NCI-H2196 (cell line): ENCODE measurements around the gene KIF13A.
"Not testable (repeated sequence)": the region's sequence is repeated elsewhere in the genome, so short reads cannot be mapped to it uniquely, and the experiment has no call there.

Experiments used
- DNase-seq: peaks from one replicate; lab custom pipeline; 2025; ENCODE audit not compliant: unreplicated experiment; lab: John Stamatoyannopoulos, UW

KIF13A gene

DNA sequence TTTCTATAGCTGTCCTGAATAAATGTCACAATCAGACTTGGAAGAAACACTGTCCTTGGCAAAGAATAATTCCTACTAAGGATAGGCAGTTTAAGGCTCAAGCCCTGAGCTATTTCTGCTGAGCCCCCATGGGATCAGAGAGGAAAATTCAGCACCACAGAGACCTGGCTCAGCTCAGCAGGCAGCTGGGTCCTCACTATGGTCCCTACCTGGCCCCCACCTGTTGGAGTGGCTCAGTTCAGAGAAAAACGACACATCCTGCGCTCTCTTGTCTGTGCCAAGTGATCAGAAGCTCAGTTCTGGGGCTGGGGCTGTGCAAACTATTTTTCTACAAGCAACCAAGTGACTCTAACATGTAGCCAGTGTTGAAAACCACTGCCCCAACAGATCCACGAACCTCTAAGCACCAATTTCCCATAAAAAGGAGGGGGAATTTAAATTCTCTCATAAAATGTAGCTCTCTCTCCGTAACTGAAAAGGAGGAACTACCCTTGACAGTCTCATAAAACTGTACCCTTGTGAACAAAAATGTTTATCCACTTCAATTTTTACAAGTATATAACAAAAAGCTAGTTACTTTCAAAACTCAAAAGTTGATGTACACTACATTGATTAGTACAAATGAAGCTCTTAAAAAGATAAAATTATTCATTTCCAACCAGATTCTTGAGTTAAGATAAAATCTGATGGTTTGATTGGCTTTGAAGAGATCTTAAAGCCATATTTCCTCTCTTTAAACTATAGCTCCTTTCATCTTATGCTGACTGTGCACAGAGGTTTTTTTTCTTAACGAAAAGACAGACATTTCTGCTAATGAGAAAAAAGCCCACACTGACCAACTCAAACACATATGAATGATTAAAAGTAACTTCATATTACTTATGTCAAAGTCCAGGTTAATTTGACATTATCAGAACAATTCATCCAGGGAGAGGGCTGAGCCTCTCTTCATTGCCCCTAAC, 52.0 kb downstream of the KIF13A start:
- DNase-seq: no peak

DNA sequence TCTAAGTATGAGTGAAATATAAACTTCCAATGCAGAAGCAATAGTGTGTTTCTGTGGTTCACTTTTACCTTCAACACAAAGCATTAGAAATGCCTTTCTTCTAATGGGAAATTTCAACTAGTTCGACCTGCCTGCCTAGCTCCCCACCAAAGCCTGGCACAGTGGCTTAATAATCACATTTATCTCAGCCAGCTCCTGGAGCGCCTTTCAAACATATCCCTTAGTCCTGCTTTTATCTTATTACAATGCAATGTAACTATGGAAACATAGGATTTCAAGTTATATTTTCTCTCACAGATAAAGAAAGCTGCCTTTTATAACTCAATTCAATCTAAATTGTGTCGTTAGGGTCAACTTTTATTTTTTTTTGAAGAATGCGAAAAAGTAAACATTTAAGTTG, 53.7 kb downstream of the KIF13A start:
- DNase-seq: no peak

DNA sequence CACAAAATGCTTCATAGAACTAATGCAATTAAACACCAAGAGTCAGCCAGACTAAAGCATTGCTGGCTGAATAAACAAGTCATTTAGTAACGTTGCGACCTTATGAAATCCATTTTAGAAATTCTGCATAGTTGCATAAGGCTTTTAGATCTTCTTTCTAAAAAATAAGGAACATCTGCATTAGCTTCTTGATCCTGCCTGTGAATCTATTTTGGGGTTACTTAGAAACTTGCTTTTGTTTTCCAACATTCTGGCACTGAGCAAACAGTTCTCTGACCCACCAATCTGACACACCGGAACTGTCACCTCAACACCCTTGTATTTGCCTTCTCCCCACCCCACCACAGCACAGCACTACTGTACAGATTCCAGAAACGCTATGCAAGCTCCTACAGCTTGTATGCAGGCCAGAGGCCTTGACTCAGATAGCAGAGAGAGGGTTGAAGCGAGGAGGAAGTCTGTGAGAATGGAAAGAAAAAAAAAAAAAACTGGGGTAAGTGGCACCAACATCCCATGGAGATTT, 55.0 kb downstream of the KIF13A start:
- no peak for DNase-seq

DNA sequence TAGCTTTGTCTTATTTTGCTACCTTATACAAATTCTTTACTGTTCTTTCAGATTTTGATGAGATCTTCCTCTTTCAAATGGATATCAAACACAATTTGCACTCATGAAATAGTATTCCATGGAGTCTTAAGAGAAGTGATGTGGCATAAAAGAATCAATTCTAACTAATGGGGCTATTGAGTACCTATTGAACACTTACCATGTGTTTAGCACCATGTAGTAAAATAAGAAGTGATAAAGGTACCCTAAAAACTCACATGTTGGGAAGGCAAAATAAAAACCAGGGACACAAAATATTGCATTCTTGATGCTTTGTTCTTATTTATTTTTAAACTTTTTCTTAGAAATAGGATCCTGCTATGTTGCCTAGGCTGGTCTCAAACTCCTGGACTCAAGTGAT, 56.2 kb downstream of the KIF13A start:
- no peak for DNase-seq

DNA sequence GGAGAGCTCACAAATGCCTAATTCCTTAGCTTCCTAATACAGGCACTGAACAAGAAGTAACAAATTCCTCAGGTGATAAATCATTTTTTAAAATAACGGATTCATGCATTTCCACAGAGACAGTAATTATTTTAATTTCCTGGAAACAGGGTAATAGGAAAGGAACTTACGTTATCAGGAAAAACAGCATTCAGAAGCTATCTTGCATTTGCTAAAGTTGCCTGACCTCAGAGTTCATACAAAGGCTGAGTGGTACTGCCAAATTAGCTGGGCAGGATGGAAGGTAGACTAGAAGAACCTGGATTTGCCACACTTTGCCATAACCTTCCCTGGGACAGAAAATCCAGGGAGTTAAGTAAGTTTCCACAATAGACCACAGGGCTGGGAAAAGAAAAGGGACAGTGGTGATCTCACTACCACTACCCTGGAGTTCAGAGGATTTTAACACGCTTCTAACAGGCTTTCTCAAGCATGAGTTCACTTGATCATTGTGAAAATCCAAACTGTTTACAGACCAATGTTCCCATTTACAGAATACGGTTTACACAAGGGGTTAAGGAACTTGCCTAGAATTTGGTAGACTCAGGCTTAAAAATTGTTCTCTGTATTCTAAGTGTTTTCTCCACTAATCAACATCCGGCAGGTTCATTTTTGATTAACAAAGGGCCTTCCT, 57.0 kb downstream of the KIF13A start:
- no peak for DNase-seq

DNA sequence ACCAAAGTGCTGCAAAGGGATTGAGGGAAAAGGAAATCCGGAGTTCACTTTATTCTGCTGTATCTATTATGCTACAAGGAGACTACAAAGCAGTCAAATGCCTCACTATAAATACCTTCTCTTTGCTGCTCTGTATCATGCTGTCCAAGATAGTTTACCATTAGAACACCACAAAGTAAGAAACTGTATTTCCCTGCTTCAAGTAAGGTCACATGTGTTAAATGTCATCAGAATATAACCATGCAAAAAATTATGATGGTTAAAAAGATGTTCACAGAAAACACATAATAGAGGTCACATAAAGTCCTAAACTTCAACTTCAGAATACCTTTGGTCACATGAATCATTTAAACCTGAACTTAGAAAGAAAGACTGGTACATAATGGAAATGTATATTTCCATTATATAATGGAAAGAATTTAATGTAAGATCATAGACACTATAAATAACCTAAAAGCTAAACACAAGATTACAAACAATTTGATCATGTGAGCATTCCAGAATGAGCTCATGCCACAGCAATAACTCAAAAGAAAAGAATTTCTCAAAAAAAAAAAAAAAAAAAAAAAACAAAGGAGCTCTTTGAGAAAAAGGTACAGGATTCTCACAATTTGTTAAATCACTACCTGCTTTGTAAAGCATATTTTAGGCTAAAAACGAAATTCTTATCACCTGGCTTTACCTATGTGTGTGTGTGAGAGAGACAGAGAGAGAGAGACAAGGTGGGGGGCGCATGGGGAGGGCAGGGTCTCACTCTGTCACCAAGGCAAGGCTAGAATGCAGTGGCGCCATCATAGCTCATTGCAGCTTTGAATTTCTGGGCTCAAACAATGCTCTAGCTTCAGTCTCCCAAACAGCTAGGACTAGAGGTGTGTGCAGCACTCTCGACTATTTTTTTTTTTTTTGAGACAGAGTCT, 58.7 kb downstream of the KIF13A start:
- DNase-seq: no peak

DNA sequence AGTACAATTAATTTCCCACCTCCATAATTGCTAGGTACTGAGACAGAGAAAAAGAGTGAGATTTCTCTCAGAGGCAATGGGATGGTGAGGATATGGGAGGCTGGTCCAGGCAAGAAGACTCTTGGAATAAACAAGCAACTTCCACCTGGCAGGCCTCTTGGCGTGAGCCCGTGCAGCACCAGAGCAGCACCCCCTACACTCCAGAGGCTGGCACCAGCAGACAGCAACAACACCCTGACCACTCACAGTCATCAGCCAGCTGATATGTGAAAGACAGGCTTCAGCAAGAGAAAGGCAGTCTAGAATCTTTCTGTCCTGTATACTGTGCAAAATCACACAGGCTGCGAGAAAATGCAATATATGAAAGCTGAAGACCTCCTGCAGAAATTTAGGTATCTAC, 59.7 kb downstream of the KIF13A start:
- DNase-seq: no peak

DNA sequence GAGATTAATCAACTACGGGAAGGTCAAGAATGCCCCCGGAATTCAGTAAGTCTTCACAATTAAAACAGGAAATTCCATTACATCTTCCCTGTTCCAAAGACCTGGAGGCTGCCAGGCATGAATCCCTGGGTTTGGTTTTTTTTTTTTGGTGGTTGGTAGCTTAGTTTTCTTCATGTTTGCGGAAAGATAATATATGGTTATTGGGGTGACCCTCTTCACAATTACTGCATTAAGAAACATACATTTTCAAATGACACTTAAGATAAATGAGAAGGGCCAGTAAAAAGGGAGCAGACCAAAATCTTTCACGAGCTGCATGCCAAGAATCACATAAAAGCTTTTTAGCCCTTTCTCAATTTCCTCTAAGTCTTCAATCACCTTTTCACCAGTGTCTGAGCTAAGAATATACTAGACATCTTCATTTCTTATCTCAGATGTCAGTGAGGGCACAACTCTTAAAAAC, 64.0 kb downstream of the KIF13A start:
- no peak for DNase-seq

DNA sequence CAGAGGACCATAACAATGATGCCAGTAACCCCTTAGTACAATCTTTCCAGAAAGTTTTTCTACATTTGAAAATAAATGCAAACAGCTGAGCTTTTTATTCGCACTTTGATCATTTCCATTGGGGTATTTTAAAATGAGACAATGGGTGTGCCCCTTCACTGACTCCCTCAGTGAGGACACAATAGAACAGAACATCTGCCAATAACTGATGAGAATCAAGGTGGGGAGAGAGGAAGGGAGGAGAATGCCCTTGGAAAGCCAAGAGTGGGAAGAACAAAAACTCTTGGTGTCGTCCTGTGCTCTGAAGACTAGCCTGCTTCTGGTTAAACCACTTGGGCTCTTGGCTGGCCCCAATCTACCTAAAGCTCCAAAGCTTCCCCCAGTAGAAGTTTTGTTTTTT, 66.0 kb downstream of the KIF13A start:
- no peak for DNase-seq

DNA sequence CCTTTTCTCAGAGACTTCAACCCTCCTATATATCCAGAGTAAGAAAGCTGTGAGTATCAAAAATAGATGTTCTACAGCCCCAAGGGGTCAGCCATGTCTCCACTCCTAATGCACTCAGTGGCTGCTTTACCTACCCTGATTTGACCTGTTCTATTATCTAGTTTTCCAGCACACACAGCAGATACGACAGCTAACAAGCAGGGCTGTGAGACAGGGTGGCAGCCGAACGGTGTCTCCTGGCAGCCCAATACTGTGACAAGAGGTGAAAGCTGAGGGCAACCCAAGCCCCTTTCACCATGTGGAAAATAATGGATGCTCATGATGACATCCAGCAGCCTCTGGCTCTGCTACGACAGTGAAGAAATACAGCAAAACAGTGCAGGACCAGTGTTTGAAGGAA, 67.9 kb downstream of the KIF13A start:
- DNase-seq: no peak

DNA sequence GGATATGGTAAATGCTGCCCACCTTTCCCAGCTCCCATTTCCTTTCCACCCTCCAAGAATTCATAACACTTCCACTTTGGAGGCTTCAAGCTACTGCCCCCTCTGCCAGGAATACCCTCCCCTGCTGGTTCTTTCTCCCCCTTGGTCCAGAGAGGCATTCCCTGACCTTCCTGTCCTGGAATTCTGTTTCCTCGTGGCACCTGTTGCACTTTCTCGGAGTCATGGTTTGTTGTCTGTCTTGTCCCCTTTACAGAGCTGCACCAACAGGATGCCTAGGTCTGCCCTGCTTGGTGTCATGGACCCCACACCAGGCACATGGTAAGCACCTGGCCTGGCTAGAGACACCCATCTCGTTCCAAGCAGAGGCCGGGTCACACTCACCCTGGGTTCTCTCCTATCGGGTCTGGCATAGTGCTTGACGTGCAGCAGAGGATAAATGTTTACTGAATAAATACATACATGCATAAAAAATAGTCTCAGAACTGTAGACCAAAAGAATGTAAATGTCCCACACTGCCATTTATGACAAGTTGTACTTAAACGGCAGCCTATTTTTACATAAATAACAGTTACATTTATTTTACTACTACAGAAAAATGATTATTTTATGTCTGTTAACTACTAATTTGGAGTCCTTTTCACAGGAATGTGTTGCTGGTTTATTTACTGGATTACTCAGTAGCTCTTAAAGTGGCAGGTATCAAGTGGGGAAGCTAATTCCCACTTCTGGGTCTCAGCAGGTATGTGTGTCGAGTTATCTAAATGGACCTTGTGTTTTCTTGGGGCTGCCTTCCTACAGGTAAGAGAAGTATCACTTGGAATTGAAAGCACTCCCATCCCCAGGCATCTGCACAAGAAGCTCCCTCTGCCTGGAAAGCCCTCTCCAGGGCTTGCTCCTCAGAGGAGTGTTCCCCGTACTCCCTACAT, 69.3 kb downstream of the KIF13A start:
- no peak for DNase-seq

DNA sequence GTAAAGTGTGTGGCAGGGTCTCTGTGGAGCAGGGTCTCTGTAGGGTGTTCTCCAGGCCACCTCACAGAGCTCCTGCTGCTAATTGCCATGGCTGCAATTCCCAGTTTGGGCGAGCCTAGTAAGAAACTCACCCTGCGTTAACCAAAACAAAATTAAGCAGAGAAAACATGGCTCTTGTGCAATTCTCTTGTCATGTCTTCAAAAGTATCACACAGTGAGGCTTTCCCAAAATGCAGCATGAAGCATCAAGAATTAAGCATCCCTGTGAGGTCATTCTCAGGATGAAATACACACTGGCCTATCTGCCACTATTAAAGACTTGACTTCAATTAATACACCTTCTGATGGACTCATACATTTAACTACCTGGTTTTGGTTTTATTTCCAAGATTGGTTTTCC, 72.8 kb downstream of the KIF13A start:
- no peak for DNase-seq

DNA sequence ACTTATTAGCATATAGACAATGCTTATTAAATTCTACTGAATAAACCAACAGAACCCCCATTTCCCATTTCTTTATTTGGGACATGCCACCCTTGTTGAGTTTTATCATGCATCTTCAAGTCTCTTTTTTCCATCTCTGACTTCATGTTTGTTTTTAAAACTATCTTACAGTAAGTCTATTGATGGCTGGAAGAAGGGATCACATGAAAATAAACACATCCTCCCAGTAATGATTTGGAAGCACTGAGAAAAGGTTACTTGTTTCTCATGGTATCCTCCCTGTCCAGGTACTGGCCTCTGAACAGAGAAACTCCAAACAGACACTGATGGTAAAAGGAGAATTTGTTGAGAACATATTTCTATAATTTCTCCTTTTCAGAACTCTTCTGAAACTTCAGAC, 74.9 kb downstream of the KIF13A start:
- no peak for DNase-seq

DNA sequence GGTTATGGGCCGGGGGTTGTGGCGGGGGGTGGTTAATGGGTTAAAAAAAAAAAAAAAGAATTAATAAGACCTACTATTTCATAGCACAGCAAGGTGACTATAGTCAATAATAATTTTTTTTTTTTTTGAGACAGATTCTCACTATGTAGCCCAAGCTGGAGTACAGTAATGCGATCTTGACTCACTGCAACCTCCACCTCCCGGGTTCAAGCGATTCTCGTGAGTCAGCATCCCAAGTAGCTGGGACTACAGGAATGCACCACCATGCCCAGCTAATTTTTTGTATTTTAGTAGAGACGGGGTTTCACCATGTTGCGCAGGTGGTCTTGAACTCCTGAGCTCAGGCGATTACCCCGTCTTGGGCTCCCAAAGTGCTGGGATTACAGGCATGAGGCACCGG, 75.8 kb downstream of the KIF13A start:
- DNase-seq: not testable (repeated sequence)

DNA sequence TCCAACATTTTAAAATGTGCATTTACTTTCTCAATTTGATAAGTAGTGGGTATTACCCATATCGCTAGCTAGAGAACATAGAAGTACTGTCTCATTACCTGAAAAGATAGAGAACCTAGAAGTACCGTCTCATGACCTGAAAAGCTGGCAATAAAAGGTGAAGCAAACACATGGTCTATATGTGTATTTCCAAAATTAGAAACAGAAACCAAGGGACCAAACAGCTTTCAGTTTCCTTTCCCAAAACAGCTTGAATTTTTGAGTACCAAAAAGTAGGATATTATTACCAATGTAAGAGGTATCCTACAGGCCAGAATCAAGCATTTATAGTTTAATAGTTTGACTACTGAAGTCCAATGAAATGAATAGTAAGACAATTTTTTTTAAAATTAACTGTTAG, 77.2 kb downstream of the KIF13A start:
- DNase-seq: no peak

DNA sequence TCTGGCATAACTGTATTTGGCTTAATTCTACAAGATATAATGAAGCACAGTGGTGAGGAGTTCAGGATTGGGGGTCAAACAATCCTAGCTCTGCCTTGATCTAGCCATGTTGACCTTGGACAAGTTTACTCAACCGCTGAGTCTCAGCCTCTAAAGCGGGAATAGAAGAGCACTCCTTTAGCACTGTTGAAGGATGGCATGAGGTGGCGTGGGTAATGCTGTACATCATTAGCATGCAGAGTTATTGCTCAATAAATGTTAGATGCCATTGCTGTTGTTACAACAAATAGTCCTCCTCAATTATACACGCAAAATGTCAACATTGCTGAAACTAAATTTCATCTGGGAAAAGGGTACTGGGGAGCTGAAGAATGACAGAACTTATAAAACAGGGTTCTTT, 78.6 kb downstream of the KIF13A start:
- no peak for DNase-seq

DNA sequence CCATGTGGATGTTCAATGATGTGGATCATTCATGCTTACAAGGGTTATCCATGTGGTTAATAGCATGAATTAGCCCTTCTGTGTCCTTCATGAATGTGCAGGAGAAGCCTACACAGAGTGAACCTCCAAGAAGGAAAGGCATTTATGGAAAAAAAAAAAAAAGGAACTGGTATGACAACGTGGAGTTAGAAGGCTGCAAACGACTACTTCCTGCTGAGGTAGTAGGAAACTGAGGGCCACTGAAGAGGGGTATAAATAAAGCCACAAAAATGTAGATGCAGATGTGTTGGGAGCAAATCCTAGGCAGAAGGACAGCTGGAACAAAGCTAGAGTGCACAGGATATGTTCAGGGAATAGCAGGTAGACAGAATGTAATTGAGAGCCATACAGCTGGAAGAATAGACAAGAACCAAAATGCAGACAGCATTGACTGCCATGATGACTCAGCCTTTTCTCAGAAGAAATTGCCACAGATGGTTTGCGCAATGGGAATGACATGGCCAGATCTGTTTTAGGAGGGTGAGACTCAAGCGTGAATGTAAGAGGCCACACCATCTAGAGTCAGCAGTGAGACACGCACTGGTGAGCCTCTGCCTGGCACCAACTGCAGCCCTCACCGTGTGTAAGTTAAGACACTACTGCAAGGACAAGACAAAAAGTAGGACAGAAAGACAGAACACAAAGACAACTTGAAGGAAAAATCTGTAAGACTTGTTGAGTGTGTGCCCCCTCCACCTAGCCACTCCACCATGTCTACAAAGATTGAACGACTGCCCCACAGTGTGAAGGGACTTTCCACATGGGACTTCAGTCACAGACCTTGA, 79.8 kb downstream of the KIF13A start:
- no peak for DNase-seq

DNA sequence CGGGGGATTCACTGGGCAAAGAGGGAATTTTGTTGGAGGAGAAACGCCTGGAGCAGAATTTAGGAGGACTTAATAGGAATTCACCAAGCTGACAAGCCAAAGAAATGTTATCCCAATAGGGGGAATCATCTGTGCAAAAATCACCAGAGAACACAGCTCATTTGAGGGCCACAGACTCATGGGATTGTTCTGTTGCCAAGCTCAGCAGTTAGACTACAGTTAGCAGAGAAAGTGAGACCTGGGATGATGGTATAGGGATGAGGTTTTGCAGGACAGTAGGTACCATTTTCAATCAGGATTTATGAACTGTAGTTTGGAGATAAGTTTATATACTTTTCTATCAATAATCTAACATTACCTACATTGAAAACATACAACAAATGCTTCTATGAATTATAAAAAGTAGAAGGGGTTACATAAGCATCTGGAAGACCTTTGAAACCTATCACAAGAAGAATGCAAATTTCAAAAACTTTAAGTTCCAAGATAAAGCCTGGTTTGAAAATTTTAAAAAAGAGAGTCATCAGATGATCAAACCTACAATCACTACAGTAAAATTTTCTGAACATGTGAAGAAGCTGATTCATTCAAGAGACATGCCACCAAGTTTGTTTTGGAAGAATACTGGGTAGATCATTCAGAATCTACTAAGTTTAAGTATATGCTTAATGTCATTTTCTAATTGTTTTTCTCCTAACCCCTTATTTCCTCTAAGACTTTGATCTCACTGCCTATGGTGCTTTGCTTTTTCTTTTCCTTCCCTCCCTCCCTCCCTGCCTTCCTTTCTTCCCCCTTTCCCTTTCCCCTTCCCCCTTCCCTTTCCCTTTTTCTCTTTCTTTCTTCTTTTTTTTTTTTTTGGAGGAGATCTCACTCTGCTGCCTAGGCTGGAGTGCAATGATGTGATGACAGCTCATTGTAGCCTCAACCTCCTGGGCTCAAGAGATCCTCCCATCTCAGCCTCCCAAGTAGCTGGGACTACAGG, 81.5 kb downstream of the KIF13A start:
- DNase-seq: no peak
